Activated T-helper 1 cell treated with anti-CD3 and anti-CD28 coated beads, Interleukin-12 subunit alpha, Interleukin-12 subunit beta, Interleukin-2, Interleukin-4 antibody, amounts not matched to agents 30 ng/mL and 10 ng/mL and 1 ng/mL, durations not matched to agents 14 hours and 24 hours and 36 hours (primary cell): Measurements from ENCODE around the gene AZU1. TPM values are rescaled to one million over a fixed set of nuclear protein-coding genes. Genes with fewer than 3 reads are reported as not detected.
"Not testable (repeated sequence)": the region's sequence is repeated elsewhere in the genome, so short reads cannot be mapped to it uniquely, and the experiment has no call there.

Experiments
- DNase-seq: peaks from one replicate; pipeline ENCODE4 v3.0.0; 2021; ENCODE audit warnings: low spot score
- H3K27ac Mint-ChIP-seq: one replicate; pipeline ENCODE4 v1.8.0; 2021; ENCODE audit warnings: mild to moderate bottlenecking, mixed read lengths
- H3K27me3 Mint-ChIP-seq: one replicate; pipeline ENCODE4 v1.8.0; 2022; ENCODE audit warnings: mild to moderate bottlenecking, moderate library complexity, mixed read lengths; ENCODE audit not compliant: insufficient read depth
- H3K36me3 Mint-ChIP-seq: one replicate; pipeline ENCODE4 v1.8.0; 2021; ENCODE audit warnings: low read depth, mixed read lengths
- H3K4me1 Mint-ChIP-seq: one replicate; pipeline ENCODE4 v1.8.0; 2021; ENCODE audit warnings: low read depth, mixed read lengths
- H3K4me3 Mint-ChIP-seq: one replicate; pipeline ENCODE4 v1.8.0; 2021; ENCODE audit warnings: mild to moderate bottlenecking, moderate library complexity, mixed read lengths
- H3K9me3 Mint-ChIP-seq: one replicate; pipeline ENCODE4 v1.8.0; 2021; ENCODE audit warnings: mixed read lengths
- intact Hi-C: fragments of 100-400 bp; cut with micrococcal nuclease; formaldehyde crosslinking; loops from one replicate; pipeline ENCODE4 v1.15.1; 2024
- total RNA-seq: library from RNA; stranded (reverse); gene quantifications from 2 replicates; pipeline ENCODE4 v1.2.3, GENCODE V29; 2022

AZU1 gene
- total RNA-seq, 1 donor from 2014 or later, result not detected

- H3K9me3 Mint-ChIP-seq, DNase-seq, H3K27me3 Mint-ChIP-seq, H3K36me3 Mint-ChIP-seq, H3K27ac Mint-ChIP-seq, H3K4me3 Mint-ChIP-seq, intact Hi-C loops, H3K4me1 Mint-ChIP-seq: not testable (repeated sequence)
Observed at GRCh38 chr19:853614-854220, 26.1 kb downstream of the AZU1 start.

DNA sequence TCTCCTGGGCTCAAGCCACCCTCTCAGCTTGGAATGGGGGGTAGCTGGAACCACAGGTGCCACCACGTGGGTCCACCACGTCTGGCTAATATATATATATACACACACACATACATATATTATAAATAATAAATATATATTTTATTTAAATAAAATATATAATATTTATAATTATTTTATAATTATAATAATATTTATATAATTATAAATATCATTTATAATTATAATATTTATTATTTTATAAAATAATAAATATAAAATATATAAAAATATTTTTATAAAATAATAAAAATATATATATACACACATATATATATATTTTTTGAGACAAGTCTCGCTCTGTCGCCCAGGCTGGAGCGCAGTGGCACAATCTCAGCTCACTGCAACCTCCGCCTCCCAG lies 26.9 kb downstream of the AZU1 start:
- Mint-ChIP-seq H3K4me1 (no peaks in the 10 kb centered on the region), H3K27me3 (peaks cover 5% of the 10 kb centered on the region), H3K27ac (no peak overlapping the region), H3K9me3 (no peaks in the 10 kb centered on the region), H3K4me3 (no peak overlapping the region), H3K36me3 (no peaks in the 10 kb centered on the region)
- no peak for DNase-seq
- intact Hi-C loops, result no loop called here

DNA sequence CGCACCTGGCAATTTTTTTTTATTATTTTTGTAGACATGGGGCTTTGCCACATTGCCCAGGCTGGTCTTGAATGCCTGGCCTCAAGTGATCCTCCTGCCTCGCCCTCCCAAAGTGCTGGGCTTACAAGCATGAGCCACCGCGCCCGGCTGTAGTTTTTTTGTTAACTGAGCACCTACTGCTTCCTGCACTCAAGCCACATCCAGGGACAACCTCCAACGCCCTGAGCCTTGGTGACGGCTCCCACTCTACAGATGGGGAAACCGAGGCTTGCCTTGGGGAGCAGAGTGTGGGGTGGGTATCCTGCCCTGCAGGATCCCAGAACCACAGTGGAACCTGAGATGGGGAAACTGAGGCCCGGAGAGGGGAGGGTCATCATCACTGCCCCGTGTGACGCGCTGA lies 27.5 kb downstream of the AZU1 start:
- DNase-seq, result no peak
- Mint-ChIP-seq H3K4me1 (no peaks in the 10 kb centered on the region), H3K4me3 (no peak overlapping the region), H3K9me3 (no peaks in the 10 kb centered on the region), H3K27me3 (peaks cover 10% of the 10 kb centered on the region), H3K36me3 (no peaks in the 10 kb centered on the region), H3K27ac (no peak overlapping the region)
- intact Hi-C loops, result no loop called here

DNA sequence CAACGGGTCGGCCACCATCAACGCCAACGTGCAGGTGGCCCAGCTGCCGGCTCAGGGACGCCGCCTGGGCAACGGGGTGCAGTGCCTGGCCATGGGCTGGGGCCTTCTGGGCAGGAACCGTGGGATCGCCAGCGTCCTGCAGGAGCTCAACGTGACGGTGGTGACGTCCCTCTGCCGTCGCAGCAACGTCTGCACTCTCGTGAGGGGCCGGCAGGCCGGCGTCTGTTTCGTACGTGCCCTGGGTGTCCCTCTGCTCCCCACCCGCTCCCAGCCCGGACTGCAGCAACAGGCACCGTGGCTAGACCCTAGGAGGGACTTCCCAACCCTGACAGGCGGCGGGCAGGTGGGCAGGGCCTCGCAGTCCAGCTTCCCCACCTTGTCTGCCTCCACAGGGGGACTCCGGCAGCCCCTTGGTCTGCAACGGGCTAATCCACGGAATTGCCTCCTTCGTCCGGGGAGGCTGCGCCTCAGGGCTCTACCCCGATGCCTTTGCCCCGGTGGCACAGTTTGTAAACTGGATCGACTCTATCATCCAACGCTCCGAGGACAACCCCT lies 28.0 kb downstream of the AZU1 start:
- Mint-ChIP-seq H3K4me3 (no peak overlapping the region), H3K36me3 (no peaks in the 10 kb centered on the region), H3K27ac (no peak overlapping the region), H3K9me3 (no peaks in the 10 kb centered on the region), H3K4me1 (no peaks in the 10 kb centered on the region), H3K27me3 (peaks cover 10% of the 10 kb centered on the region)
- intact Hi-C loops, result no loop called here
- DNase-seq, result no peak

DNA sequence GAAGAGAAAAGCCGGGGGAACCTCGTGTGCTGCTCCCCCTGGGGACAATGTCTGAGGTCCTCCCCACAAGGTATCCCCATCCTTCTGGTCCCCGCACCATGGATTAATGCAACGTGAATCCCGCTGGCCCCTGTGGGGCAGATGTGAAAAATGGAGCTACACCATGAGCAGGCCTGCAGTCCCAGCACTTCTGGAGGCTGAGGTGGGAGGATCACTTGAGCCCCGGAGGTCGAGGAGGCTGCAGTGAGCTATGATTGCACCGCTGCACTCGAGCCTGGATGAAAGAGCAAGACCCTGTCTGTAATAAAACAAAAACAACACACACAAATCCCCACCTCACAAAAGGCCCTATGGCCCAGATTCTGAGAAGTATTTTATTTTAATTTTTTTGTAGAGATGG lies 30.6 kb downstream of the AZU1 start:
- intact Hi-C loops, result no loop called here
- no peaks in the 10 kb centered on the region for H3K9me3 Mint-ChIP-seq
- no peak overlapping the region for H3K27ac Mint-ChIP-seq
- peaks cover 1% of the 10 kb centered on the region for H3K4me1 Mint-ChIP-seq
- H3K36me3 Mint-ChIP-seq, result no peaks in the 10 kb centered on the region
- no peak overlapping the region for H3K4me3 Mint-ChIP-seq
- H3K27me3 Mint-ChIP-seq, result peaks cover 13% of the 10 kb centered on the region
- no peak for DNase-seq

GRCh38 chr19:858868-859843 lies 31.5 kb downstream of the AZU1 start, which contains the start of gene CFD:
CFD (plus strand) TSS chr19:859664; CDS start chr19:859690, 26 bp downstream.
- Mint-ChIP-seq H3K9me3 (no peaks in the 10 kb centered on the region), H3K36me3 (no peaks in the 10 kb centered on the region), H3K4me3 (no peak within 1 kb of the TSS), H3K27ac (no peak within 1 kb of the TSS), H3K4me1 (peaks cover 7% of the 10 kb centered on the region), H3K27me3 (peaks cover 13% of the 10 kb centered on the region)
- intact Hi-C loops, result no loop called here
- no peak for DNase-seq

GRCh38 chr19:861141-861755 lies 33.6 kb downstream of the AZU1 start:
- Mint-ChIP-seq H3K4me1 (peaks cover 7% of the 10 kb centered on the region), H3K9me3 (no peaks in the 10 kb centered on the region), H3K4me3 (no peak overlapping the region), H3K27ac (no peak overlapping the region), H3K36me3 (no peaks in the 10 kb centered on the region), H3K27me3 (peaks cover 13% of the 10 kb centered on the region)
- intact Hi-C loops, result loop anchor here (5.0 kb wide), 4 partner anchors 64 to 381 kb away; partner anchors contain the start of genes ATP5F1D, PTBP1 and RNF126
- DNase-seq, result no peak

- no peaks in the 10 kb centered on the region for H3K36me3 Mint-ChIP-seq
- peaks cover 13% of the 10 kb centered on the region for H3K27me3 Mint-ChIP-seq
- DNase-seq, result peak; percentile 45
- peak overlapping the region; percentile 54 for H3K4me3 Mint-ChIP-seq
- H3K9me3 Mint-ChIP-seq, result no peaks in the 10 kb centered on the region
- H3K27ac Mint-ChIP-seq, result no peak overlapping the region
- intact Hi-C loops, result loop anchor here (1.0 to 5.0 kb wide), 12 partner anchors 10 to 380 kb away; partner anchors contain the start of genes ATP5F1D, GRIN3B, MED16 and PTBP1
- H3K4me1 Mint-ChIP-seq, result peaks cover 7% of the 10 kb centered on the region
Observed at GRCh38 chr19:861756-862580, 34.3 kb downstream of the AZU1 start.

DNA sequence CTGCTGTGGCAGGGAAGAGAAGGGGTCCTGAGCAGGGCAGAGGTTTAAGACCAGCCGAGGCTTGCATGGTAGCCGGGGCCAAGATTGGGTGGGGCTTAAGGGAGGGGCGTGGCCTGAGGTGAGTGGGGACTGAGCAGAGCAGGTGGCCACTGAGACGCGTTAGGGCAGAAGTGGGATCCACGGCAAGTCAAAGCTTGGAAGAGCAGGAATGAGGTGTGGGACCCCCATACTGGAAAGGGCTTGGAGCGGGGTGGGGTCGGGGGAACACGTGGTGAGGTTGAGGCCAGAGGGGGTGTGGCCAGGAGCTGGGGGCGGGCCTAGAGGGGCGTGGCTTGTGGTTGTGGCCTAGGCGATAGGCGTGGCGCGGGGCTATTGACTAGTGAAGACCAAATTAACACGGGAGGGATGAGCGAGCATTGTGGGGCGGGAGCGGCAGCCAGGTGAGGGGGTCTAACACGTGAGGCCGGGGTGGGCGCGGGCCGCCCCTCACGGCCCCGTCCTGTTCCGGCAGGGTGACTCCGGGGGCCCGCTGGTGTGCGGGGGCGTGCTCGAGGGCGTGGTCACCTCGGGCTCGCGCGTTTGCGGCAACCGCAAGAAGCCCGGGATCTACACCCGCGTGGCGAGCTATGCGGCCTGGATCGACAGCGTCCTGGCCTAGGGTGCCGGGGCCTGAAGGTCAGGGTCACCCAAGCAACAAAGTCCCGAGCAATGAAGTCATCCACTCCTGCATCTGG lies 35.1 kb downstream of the AZU1 start:
- H3K4me3 Mint-ChIP-seq, result peak overlapping the region; percentile 54
- H3K4me1 Mint-ChIP-seq, result peaks cover 7% of the 10 kb centered on the region
- H3K27ac Mint-ChIP-seq, result peak overlapping the region; percentile 75
- no peaks in the 10 kb centered on the region for H3K9me3 Mint-ChIP-seq
- H3K36me3 Mint-ChIP-seq, result peaks cover 4% of the 10 kb centered on the region
- intact Hi-C loops, result loop anchor here (1.0 to 5.0 kb wide), 12 partner anchors 10 to 380 kb away; partner anchors contain the start of genes ATP5F1D, GRIN3B, MED16 and PTBP1
- peaks cover 13% of the 10 kb centered on the region for H3K27me3 Mint-ChIP-seq
- DNase-seq, result peak; percentile 75

DNA sequence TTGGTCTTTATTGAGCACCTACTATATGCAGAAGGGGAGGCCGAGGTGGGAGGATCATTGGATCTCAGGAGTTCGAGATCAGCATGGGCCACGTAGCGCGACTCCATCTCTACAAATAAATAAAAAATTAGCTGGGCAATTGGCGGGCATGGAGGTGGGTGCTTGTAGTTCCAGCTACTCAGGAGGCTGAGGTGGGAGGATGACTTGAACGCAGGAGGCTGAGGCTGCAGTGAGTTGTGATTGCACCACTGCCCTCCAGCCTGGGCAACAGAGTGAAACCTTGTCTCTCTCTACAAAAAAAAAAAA lies 35.6 kb downstream of the AZU1 start:
- DNase-seq, result no peak
- Mint-ChIP-seq H3K27me3 (peaks cover 12% of the 10 kb centered on the region), H3K27ac (peak overlapping the region; percentile 55), H3K4me1 (peaks cover 7% of the 10 kb centered on the region), H3K4me3 (peak overlapping the region; percentile 56), H3K36me3 (peaks cover 4% of the 10 kb centered on the region), H3K9me3 (no peaks in the 10 kb centered on the region)
- intact Hi-C loops, result loop anchor here (2.0 to 5.0 kb wide), 7 partner anchors 46 to 379 kb away; partner anchors contain the start of genes ATP5F1D, GRIN3B, PTBP1 and RNF126

GRCh38 chr19:866769-867300 lies 39.2 kb downstream of the AZU1 start:
- no peak for DNase-seq
- intact Hi-C loops, result no loop called here
- H3K4me3 Mint-ChIP-seq, result no peak overlapping the region
- H3K9me3 Mint-ChIP-seq, result no peaks in the 10 kb centered on the region
- H3K27me3 Mint-ChIP-seq, result peaks cover 2% of the 10 kb centered on the region
- H3K36me3 Mint-ChIP-seq, result peaks cover 10% of the 10 kb centered on the region
- no peak overlapping the region for H3K27ac Mint-ChIP-seq
- peaks cover 7% of the 10 kb centered on the region for H3K4me1 Mint-ChIP-seq
